Dendritic cell treated with granulocyte-macrophage colony-stimulating factor and Interleukin-4, amounts not matched to agents 40 ng/mL and 50 ng/mL, for 4 days (primary cell): ENCODE measurements around the gene THADA.

Experiments
- H3K27ac Mint-ChIP-seq: one replicate; pipeline ENCODE4 v1.8.0; 2022; ENCODE audit warnings: mild to moderate bottlenecking, mixed read lengths
- H3K27me3 Mint-ChIP-seq: one replicate; pipeline ENCODE4 v1.8.0; 2022; ENCODE audit warnings: mild to moderate bottlenecking, mixed read lengths
- H3K36me3 Mint-ChIP-seq: one replicate; pipeline ENCODE4 v1.8.0; 2022; ENCODE audit warnings: low read depth, mixed read lengths
- H3K4me1 Mint-ChIP-seq: one replicate; pipeline ENCODE4 v1.8.0; 2022; ENCODE audit warnings: low read depth, mixed read lengths
- H3K4me3 Mint-ChIP-seq: one replicate; pipeline ENCODE4 v1.8.0; 2022; ENCODE audit warnings: mild to moderate bottlenecking, moderate library complexity, mixed read lengths
- H3K9me3 Mint-ChIP-seq: one replicate; pipeline ENCODE4 v1.8.0; 2022; ENCODE audit warnings: mixed read lengths
- intact Hi-C: fragments of 100-400 bp; cut with micrococcal nuclease; formaldehyde crosslinking; loops from one replicate; pipeline ENCODE4 v1.15.0; 2022

The THADA gene

GRCh38 chr2:43262951-43263350, 332.9 kb downstream of the THADA start:
- Mint-ChIP-seq H3K27me3 (no peaks in the 10 kb centered on the region), H3K4me3 (no peak overlapping the region), H3K9me3 (no peaks in the 10 kb centered on the region), H3K4me1 (peaks cover 47% of the 10 kb centered on the region), H3K27ac (peak overlapping the region; percentile 81), H3K36me3 (peaks cover 11% of the 10 kb centered on the region)
- intact Hi-C loops: no loop called here

DNA sequence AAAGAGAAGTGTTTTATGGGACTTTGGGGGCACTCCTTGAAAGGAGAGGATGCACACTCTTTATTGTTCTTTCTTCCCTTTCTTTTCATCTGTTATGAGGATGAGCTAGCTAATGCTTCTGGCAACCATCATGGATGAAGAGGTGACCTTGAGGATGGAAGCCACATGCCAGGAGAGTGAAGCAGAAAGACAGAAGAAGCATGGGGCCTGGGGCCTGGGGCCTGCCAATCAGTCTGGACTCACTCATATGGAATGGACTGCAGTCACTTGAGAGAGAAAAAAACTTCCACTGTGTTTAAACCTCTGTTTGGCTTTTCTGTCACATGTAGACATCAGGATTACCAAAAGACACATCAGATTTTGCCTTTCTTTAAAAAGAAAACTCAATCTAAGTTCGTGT, 333.6 kb downstream of the THADA start:
- Mint-ChIP-seq H3K27ac (no peak overlapping the region), H3K27me3 (no peaks in the 10 kb centered on the region), H3K36me3 (peaks cover 11% of the 10 kb centered on the region), H3K4me3 (no peak overlapping the region), H3K4me1 (peaks cover 40% of the 10 kb centered on the region), H3K9me3 (no peaks in the 10 kb centered on the region)
- intact Hi-C loops: no loop called here

DNA sequence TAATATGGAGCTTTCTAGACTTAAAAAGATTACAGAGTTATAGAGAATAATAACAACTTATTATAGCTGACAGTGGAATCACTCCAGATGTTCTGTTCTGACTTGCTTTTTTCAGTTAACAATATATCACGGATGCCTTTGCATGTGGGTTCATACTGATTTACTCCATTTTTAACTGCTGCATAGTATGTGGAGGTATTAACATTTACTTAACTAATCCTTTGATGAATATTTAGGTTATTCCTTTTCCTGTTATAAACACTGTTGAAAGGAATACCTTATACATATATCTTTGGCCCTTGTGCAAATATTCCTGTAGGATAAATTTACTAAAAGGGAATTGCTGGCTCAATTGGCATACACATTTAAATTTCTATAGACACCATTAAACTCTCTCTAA, 336.3 kb downstream of the THADA start:
- Mint-ChIP-seq H3K4me3 (no peak overlapping the region), H3K27me3 (no peaks in the 10 kb centered on the region), H3K27ac (no peak overlapping the region), H3K9me3 (no peaks in the 10 kb centered on the region), H3K36me3 (peaks cover 18% of the 10 kb centered on the region), H3K4me1 (peaks cover 19% of the 10 kb centered on the region)
- intact Hi-C loops: no loop called here

DNA sequence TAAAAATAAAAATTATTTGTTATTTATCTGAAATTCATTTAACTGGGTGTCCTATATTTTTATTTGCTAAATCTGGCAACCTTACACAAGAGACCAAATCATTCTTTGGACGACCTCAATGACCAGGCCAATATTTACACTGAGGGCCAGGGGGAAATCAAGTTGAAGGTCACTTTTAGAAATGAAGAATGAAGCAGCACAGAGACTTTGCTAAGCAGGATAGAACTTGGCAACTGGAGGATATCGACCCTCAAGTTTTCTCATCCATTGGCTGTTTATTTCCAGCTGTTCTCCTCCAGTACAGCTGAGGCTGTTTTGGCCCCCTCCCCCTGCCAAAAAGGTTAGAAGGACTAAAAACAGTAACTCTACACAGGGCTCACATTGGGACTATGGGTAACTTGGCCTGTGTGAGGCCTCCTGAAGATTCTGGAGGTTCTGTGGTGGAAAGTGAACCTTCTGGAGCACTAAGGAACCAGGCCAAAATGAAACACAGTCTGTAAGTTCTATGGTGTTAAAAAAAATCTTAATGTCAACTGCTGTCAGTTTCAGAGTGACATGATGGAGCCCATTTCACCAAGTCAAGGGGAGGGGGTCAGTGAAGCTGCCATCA, 337.2 kb downstream of the THADA start:
- intact Hi-C loops: no loop called here
- Mint-ChIP-seq H3K27ac (no peak overlapping the region), H3K4me1 (peaks cover 11% of the 10 kb centered on the region)

GRCh38 chr2:43255296-43255910, 340.4 kb downstream of the THADA start:
- Mint-ChIP-seq H3K4me3 (no peak overlapping the region), H3K27me3 (no peaks in the 10 kb centered on the region), H3K9me3 (no peaks in the 10 kb centered on the region), H3K36me3 (peaks cover 13% of the 10 kb centered on the region), H3K27ac (no peak overlapping the region), H3K4me1 (no peaks in the 10 kb centered on the region)
- intact Hi-C loops: no loop called here

More for the DNA sequence above, 337.2 kb downstream of the THADA start:
- H3K36me3 Mint-ChIP-seq: peaks cover 13% of the 10 kb centered on the region
- H3K9me3 Mint-ChIP-seq: no peaks in the 10 kb centered on the region
- no peak overlapping the region for H3K4me3 Mint-ChIP-seq
- H3K27me3 Mint-ChIP-seq: no peaks in the 10 kb centered on the region

GRCh38 chr2:43254331-43254730, 341.5 kb downstream of the THADA start:
- Mint-ChIP-seq H3K27me3 (no peaks in the 10 kb centered on the region), H3K27ac (no peak overlapping the region), H3K4me3 (no peak overlapping the region), H3K36me3 (peaks cover 13% of the 10 kb centered on the region), H3K4me1 (no peaks in the 10 kb centered on the region), H3K9me3 (no peaks in the 10 kb centered on the region)
- intact Hi-C loops: no loop called here

DNA sequence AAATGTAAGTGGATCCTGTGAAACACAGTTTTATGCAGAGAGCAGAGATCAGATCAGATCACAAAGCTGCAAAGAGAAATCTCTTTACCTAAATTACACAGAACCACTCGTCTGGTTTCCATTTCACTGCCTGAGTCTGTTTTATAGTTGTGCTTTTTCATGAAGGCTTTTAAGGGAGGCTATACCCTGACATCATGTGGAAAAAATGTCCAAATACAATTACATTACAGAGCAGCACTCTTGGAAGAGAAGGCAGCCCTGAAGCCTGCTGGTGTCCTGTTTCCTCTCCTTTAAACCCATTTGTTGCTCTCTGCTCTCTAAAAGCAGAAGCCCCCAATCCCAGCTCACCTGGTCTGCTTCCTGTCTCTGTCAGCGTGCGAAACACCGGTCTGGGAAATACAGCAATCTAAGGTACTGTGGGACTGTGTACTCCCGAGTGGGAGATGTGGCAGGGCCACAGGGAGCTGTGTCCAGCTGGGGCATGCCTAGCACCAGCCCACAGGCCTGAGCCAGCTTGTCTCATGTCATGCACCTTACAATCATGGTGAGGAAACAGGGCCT, 344.6 kb downstream of the THADA start:
- Mint-ChIP-seq H3K9me3 (no peaks in the 10 kb centered on the region), H3K4me1 (peaks cover 5% of the 10 kb centered on the region), H3K27ac (no peak overlapping the region), H3K36me3 (peaks cover 12% of the 10 kb centered on the region), H3K27me3 (no peaks in the 10 kb centered on the region), H3K4me3 (no peak overlapping the region)
- intact Hi-C loops: no loop called here

DNA sequence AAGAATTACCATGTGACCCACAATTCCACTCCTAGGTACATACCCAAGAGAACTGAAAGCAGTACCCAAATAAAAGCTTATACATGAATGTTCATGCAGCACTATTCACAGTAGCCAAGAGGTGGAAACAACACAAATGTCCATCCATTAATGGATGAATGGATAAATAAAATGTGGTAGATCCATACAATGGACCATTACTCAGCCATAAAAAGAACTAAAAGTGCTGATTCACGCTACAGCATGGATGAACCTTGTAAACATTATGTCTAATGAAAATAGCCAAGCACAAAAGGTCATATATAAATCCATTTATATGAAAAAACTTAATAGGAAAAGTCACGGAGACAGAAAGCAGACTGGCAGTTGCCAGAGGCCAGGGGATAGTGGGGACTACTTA, 345.8 kb downstream of the THADA start:
- peaks cover 12% of the 10 kb centered on the region for H3K36me3 Mint-ChIP-seq
- H3K4me1 Mint-ChIP-seq: peaks cover 16% of the 10 kb centered on the region
- H3K27me3 Mint-ChIP-seq: no peaks in the 10 kb centered on the region
- intact Hi-C loops: no loop called here
- H3K27ac Mint-ChIP-seq: no peak overlapping the region
- no peaks in the 10 kb centered on the region for H3K9me3 Mint-ChIP-seq
- H3K4me3 Mint-ChIP-seq: no peak overlapping the region

- intact Hi-C loops: no loop called here
- H3K4me3 Mint-ChIP-seq: no peak overlapping the region
- peaks cover 26% of the 10 kb centered on the region for H3K4me1 Mint-ChIP-seq
- no peaks in the 10 kb centered on the region for H3K27me3 Mint-ChIP-seq
- peaks cover 5% of the 10 kb centered on the region for H3K36me3 Mint-ChIP-seq
- peak overlapping the region; percentile 18 for H3K27ac Mint-ChIP-seq
- no peaks in the 10 kb centered on the region for H3K9me3 Mint-ChIP-seq
Observed at GRCh38 chr2:43248621-43249020, 347.2 kb downstream of the THADA start.

DNA sequence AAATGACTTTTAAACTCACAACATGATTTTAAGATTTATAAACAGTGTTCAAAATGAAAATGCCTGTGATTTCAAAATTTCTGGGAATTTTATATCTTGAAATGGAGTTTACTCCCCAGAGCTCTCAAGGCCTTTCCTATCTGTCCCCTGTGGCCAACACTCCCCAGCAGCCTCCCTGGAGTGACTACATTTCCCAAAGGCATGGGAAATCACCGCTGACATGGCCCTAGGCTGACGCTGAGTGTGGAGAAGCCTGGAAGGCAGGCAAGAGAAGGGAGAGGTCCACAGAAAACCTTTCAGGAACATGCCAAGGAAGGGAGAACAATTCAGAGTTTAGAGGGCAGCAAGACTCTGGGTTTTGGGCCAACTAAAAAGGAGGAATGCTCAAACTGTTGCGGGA, 349.2 kb downstream of the THADA start:
- Mint-ChIP-seq H3K4me1 (peaks cover 36% of the 10 kb centered on the region), H3K36me3 (peaks cover 11% of the 10 kb centered on the region), H3K9me3 (no peaks in the 10 kb centered on the region), H3K4me3 (no peak overlapping the region), H3K27ac (no peak overlapping the region), H3K27me3 (no peaks in the 10 kb centered on the region)
- intact Hi-C loops: no loop called here

DNA sequence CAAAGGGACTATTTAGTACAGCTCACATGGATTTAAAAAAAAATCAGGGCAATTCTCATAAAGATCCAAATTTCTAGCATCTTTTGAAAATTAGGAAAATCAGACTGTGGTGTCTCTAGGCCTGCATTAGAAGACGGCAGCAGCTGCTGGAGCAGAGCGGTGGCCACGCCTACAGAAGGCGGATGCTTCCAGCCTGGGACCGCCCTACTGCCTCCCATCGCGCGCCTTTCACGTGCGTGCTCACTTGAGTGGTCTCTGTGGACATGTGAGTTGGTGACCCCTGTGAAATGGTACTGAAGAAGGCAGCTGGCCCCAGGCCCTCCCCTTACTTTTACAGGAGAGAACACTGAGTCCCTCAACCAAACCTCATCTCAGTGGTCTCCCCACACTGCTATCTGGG, 354.3 kb downstream of the THADA start:
- Mint-ChIP-seq H3K27ac (peak overlapping the region; percentile 94), H3K4me1 (peaks cover 72% of the 10 kb centered on the region), H3K27me3 (no peaks in the 10 kb centered on the region), H3K36me3 (peaks cover 6% of the 10 kb centered on the region), H3K9me3 (no peaks in the 10 kb centered on the region), H3K4me3 (no peak overlapping the region)
- intact Hi-C loops: no loop called here

DNA sequence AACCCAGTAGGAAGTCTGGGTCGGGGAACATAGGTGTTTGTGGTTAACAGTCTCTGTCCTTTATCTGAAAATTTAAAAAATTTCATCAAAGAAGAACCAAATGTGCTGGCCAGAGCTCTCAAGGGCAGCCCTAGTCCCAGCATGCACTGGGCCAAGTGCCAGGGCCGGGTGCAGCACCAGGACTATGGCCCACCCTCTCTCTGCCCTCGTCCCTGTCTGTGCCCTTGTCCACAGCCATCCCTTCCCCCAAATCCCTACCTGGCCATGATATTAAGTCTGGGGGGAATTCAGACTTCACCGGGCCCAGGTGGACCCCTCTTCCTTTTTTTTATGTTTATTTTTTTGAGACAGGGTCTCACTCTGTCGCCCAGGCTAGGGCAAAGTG, 355.1 kb downstream of the THADA start:
- H3K27me3 Mint-ChIP-seq: no peaks in the 10 kb centered on the region
- peak overlapping the region; percentile 94 for H3K27ac Mint-ChIP-seq
- peaks cover 77% of the 10 kb centered on the region for H3K4me1 Mint-ChIP-seq
- H3K9me3 Mint-ChIP-seq: no peaks in the 10 kb centered on the region
- intact Hi-C loops: no loop called here
- H3K4me3 Mint-ChIP-seq: no peak overlapping the region
- H3K36me3 Mint-ChIP-seq: peaks cover 6% of the 10 kb centered on the region

DNA sequence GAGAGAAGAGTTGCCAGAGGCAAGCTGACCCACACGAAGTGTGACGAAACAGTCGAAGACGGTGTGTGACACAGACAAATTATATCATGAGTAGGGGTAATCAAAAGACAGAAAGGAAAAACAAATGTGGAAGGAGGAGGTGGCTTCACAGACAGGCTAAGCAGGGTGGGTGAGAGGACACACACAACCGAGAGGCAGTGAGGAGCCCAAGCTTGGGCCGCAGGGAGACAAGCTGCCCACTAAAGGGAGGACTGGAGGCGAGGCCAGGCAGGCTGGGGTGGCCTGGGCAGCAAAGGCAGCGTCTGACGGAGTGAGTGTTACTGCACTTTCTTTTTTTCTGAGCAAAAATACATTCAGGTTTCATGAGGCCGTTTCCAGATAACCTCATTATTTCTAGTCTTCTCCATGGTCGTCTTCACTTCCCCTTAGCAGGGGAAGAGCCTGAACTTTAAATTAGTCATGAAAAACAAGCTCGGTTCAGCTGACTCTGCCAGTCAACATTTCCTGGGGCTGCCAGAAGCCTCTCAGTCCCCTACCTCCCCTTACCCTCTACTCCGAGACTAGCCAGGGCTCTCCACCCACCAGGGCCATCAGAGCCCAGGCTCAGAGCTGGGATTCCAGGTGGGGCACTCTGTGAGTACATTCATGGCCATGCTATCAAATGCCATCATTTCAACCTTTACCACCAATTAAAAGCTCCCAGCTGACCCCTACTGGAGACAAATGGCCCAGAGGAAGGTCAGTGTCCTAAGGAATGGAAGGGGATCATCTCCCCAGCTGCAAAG, 355.7 kb downstream of the THADA start:
- Mint-ChIP-seq H3K9me3 (no peaks in the 10 kb centered on the region), H3K4me1 (peaks cover 71% of the 10 kb centered on the region), H3K27me3 (no peaks in the 10 kb centered on the region), H3K27ac (peak overlapping the region; percentile 94), H3K4me3 (peak overlapping the region; percentile 18), H3K36me3 (peaks cover 6% of the 10 kb centered on the region)
- intact Hi-C loops: loop anchor here (10.0 kb wide), 1 partner anchor 165 kb away; no protein-coding TSS in a partner anchor

- Mint-ChIP-seq H3K27ac (peak overlapping the region; percentile 94), H3K4me1 (peaks cover 70% of the 10 kb centered on the region), H3K36me3 (peaks cover 6% of the 10 kb centered on the region), H3K27me3 (no peaks in the 10 kb centered on the region), H3K4me3 (no peak overlapping the region), H3K9me3 (no peaks in the 10 kb centered on the region)
- intact Hi-C loops: loop anchor here (10.0 kb wide), 1 partner anchor 166 kb away; no protein-coding TSS in a partner anchor
Observed at GRCh38 chr2:43238813-43239212, 357.0 kb downstream of the THADA start.
